Mesenchymal stem cell (in vitro differentiated cells and primary cell): ENCODE results near the gene DUSP1.
A peak's percentile ranks its signal among the peaks of the same experiment; 100 is the strongest.

Experiments
- DNase-seq: peaks from one replicate; pipeline ENCODE4 v3.0.0-alpha.2; 2013
- H2AFZ ChIP-seq: one replicate; pipeline ENCODE4 v1.6.1; 2013; ENCODE audit warnings: low read depth, mild to moderate bottlenecking, control low read depth, inconsistent platforms, low read length, moderate library complexity
- H2AK5ac ChIP-seq: 2 replicates; pipeline ENCODE4 v1.6.1; 2013; ENCODE audit warnings: low read length, moderate library complexity, mild to moderate bottlenecking, inconsistent platforms; ENCODE audit not compliant: severe bottlenecking
- H2BK120ac ChIP-seq: one replicate; pipeline ENCODE4 v1.6.1; 2013; ENCODE audit warnings: low read depth, mild to moderate bottlenecking, inconsistent platforms, low read length, moderate library complexity
- H2BK12ac ChIP-seq, 2 experiments: one replicate each; pipeline ENCODE4 v1.6.1; 2013; ENCODE audit warnings: inconsistent platforms in 2 of 2, low read length in 2 of 2, mild to moderate bottlenecking in 2 of 2, moderate library complexity in 2 of 2, control low read depth in 1 of 2
- H2BK15ac ChIP-seq: one replicate; pipeline ENCODE4 v1.6.1; 2013; ENCODE audit warnings: mild to moderate bottlenecking, low read depth, inconsistent platforms; ENCODE audit not compliant: poor library complexity, severe bottlenecking
- H2BK5ac ChIP-seq: 2 replicates; pipeline ENCODE4 v1.6.1; 2013; ENCODE audit warnings: low read depth, mild to moderate bottlenecking, low read length, control low read depth, inconsistent platforms; ENCODE audit not compliant: poor library complexity, severe bottlenecking
- H3K14ac ChIP-seq, 2 experiments: one replicate each; pipeline ENCODE4 v1.6.1; 2013; ENCODE audit warnings: inconsistent platforms in 2 of 2, low read length in 2 of 2, control low read depth in 1 of 2, mild to moderate bottlenecking in 1 of 2, moderate library complexity in 1 of 2
- H3K18ac ChIP-seq, 2 experiments: one replicate each; pipeline ENCODE4 v1.6.1; 2013; ENCODE audit warnings: inconsistent platforms in 2 of 2, low read length in 2 of 2, control low read depth in 1 of 2, low read depth in 1 of 2, mild to moderate bottlenecking in 1 of 2
- H3K23ac ChIP-seq, 2 experiments: one replicate each; pipeline ENCODE4 v1.6.1; 2013; ENCODE audit warnings: inconsistent platforms in 2 of 2, low read length in 2 of 2, mild to moderate bottlenecking in 2 of 2, moderate library complexity in 2 of 2, control low read depth in 1 of 2
- H3K27ac ChIP-seq: 2 replicates; pipeline ENCODE4 v1.5.1; 2013; ENCODE audit warnings: mild to moderate bottlenecking, moderate library complexity, low read length, control low read depth, inconsistent platforms; ENCODE audit not compliant: poor library complexity, severe bottlenecking
- H3K27me3 ChIP-seq, 2 experiments: 2 replicates each; pipeline versions ENCODE4 v1.6.1 to v1.7.0; 2013; ENCODE audit warnings: low read length in 2 of 2, mild to moderate bottlenecking in 2 of 2, moderate library complexity in 2 of 2, control low read depth in 1 of 2, inconsistent platforms in 1 of 2; ENCODE audit not compliant: control insufficient read depth in 1 of 2, insufficient read depth in 1 of 2
- H3K36me3 ChIP-seq, 2 experiments: 2 replicates each; pipeline versions ENCODE4 v1.6.1 to v1.7.0; 2013; ENCODE audit warnings: low read length in 2 of 2, control low read depth in 1 of 2, inconsistent platforms in 1 of 2, low read depth in 1 of 2, mild to moderate bottlenecking in 1 of 2; ENCODE audit not compliant: insufficient read depth in 2 of 2, control insufficient read depth in 1 of 2
- H3K4ac ChIP-seq, 2 experiments: one replicate each; pipeline ENCODE4 v1.6.1; 2013; ENCODE audit warnings: inconsistent platforms in 2 of 2, low read length in 2 of 2, mild to moderate bottlenecking in 2 of 2, moderate library complexity in 2 of 2, control low read depth in 1 of 2, low read depth in 1 of 2
- H3K4me1 ChIP-seq: 2 replicates; pipeline ENCODE4 v1.6.1; 2013; ENCODE audit warnings: low read depth, low read length, control low read depth; ENCODE audit not compliant: control insufficient read depth, insufficient read depth
- H3K4me2 ChIP-seq: 2 replicates; pipeline ENCODE4 v1.6.1; 2013; ENCODE audit warnings: low read length, mild to moderate bottlenecking, inconsistent platforms; ENCODE audit not compliant: poor library complexity, severe bottlenecking
- H3K4me3 ChIP-seq, 2 experiments: 2 replicates each; pipeline versions ENCODE4 v1.5.1 to v1.7.0; 2013; ENCODE audit warnings: low read length in 2 of 2, mild to moderate bottlenecking in 2 of 2, control low read depth in 1 of 2, low read depth in 1 of 2; ENCODE audit not compliant: insufficient read depth in 1 of 2
- H3K79me1 ChIP-seq: replicated peaks from 2 replicates; pipeline ENCODE4 v1.6.1; 2013; ENCODE audit warnings: mild to moderate bottlenecking, control low read depth, low read length, inconsistent platforms; ENCODE audit not compliant: poor library complexity, severe bottlenecking
- H3K9ac ChIP-seq: 2 replicates; pipeline ENCODE4 v1.7.0; 2013; ENCODE audit warnings: mild to moderate bottlenecking, low read length, moderate library complexity
- H3K9me3 ChIP-seq: 2 replicates; pipeline ENCODE4 v1.7.0; 2013; ENCODE audit warnings: mild to moderate bottlenecking, low read length; ENCODE audit not compliant: control insufficient read depth
- H4K8ac ChIP-seq: one replicate; pipeline ENCODE4 v1.6.1; 2013; ENCODE audit warnings: inconsistent platforms, mild to moderate bottlenecking, low read length, moderate library complexity
- H4K91ac ChIP-seq: one replicate; pipeline ENCODE4 v1.6.1; 2013; ENCODE audit warnings: mild to moderate bottlenecking, low read length, inconsistent platforms
- WGBS: methylation state at CpG from one replicate; pipeline ENCODE4 v1.1.7; 2013; ENCODE audit warnings: mixed read lengths; 5-methylcytosine and 5-hydroxymethylcytosine counted together

DUSP1 gene

GRCh38 chr5:172770374-172770674, 671 bp downstream of the DUSP1 start:
- H3K27ac ChIP-seq, result peak overlapping the region; percentile 92
- H3K36me3 ChIP-seq, result peaks cover 21 to 39% of the 10 kb centered on the region in 2 experiments
- peak overlapping the region; percentile 95 to 98 for H3K18ac ChIP-seq
- H4K8ac ChIP-seq, result no peak overlapping the region
- no peaks in the 10 kb centered on the region for H3K79me1 ChIP-seq
- H4K91ac ChIP-seq, result no peak overlapping the region
- H2BK5ac ChIP-seq, result peak overlapping the region; percentile 97
- H3K4me1 ChIP-seq, result peaks cover 27% of the 10 kb centered on the region
- H3K9me3 ChIP-seq, result no peaks in the 10 kb centered on the region
- H3K4ac ChIP-seq, result peak overlapping the region; percentile 76 to 96
- no peaks in the 10 kb centered on the region for H3K27me3 ChIP-seq
- peak overlapping the region in 1 of 2 experiments; percentile 4 for H2BK12ac ChIP-seq
- peak overlapping the region; percentile 98 for H3K9ac ChIP-seq
- H2AK5ac ChIP-seq, result no peak overlapping the region
- peak overlapping the region; percentile 99 for H2BK15ac ChIP-seq
- WGBS, result 0% methylated on average over 29 of the region's 29 CpGs
- H3K4me3 ChIP-seq, result peak overlapping the region; percentile 90 to 93
- peak overlapping the region; percentile 34 for H3K4me2 ChIP-seq
- no peak for DNase-seq
- no peak overlapping the region for H2BK120ac ChIP-seq
- peak overlapping the region in 1 of 2 experiments; percentile 4 for H3K23ac ChIP-seq
- peak overlapping the region in 1 of 2 experiments; percentile 100 for H3K14ac ChIP-seq
- H2AFZ ChIP-seq, result peak overlapping the region; percentile 83

- peak overlapping the region; percentile 97 for H2BK5ac ChIP-seq
- 23% methylated on average over 21 of the region's 21 CpGs for WGBS
Measured at GRCh38 chr5:172769616-172770373, 1.2 kb downstream of the DUSP1 start.

GRCh38 chr5:172769342-172769615, 1.7 kb downstream of the DUSP1 start:
- peak overlapping the region; percentile 98 for H3K9ac ChIP-seq
- H4K91ac ChIP-seq, result no peak overlapping the region
- no peak overlapping the region for H2AK5ac ChIP-seq
- H3K36me3 ChIP-seq, result peaks cover 21 to 39% of the 10 kb centered on the region in 2 experiments
- H3K79me1 ChIP-seq, result no peaks in the 10 kb centered on the region
- H3K27ac ChIP-seq, result peak overlapping the region; percentile 92
- peak overlapping the region in 1 of 2 experiments; percentile 98 for H3K18ac ChIP-seq
- H3K4me3 ChIP-seq, result peak overlapping the region; percentile 90 to 93
- H3K4me2 ChIP-seq, result peak overlapping the region; percentile 51
- DNase-seq, result no peak
- no peak overlapping the region for H4K8ac ChIP-seq
- H2BK120ac ChIP-seq, result no peak overlapping the region
- H3K9me3 ChIP-seq, result no peaks in the 10 kb centered on the region
- no peak overlapping the region for H3K4ac ChIP-seq
- no peaks in the 10 kb centered on the region for H3K27me3 ChIP-seq
- H3K4me1 ChIP-seq, result peaks cover 29% of the 10 kb centered on the region
- no peak overlapping the region for H2BK15ac ChIP-seq
- H3K14ac ChIP-seq, result peak overlapping the region in 1 of 2 experiments; percentile 50
- H2AFZ ChIP-seq, result no peak overlapping the region
- peak overlapping the region; percentile 11 for H2BK5ac ChIP-seq
- H2BK12ac ChIP-seq, result no peak overlapping the region
- WGBS, result 96% methylated on average over 2 of the region's 2 CpGs
- H3K23ac ChIP-seq, result peak overlapping the region in 1 of 2 experiments; percentile 27

More at GRCh38 chr5:172769616-172770373, 1.2 kb downstream of the DUSP1 start:
- no peak overlapping the region for H4K8ac ChIP-seq
- peaks cover 27% of the 10 kb centered on the region for H3K4me1 ChIP-seq
- H3K27me3 ChIP-seq, result no peaks in the 10 kb centered on the region
- no peak overlapping the region for H2BK120ac ChIP-seq
- peaks cover 21 to 39% of the 10 kb centered on the region in 2 experiments for H3K36me3 ChIP-seq
- H3K23ac ChIP-seq, result peak overlapping the region; percentile 20 to 97
- H2BK12ac ChIP-seq, result peak overlapping the region in 1 of 2 experiments; percentile 15
- H3K9me3 ChIP-seq, result no peaks in the 10 kb centered on the region
- H3K18ac ChIP-seq, result peak overlapping the region; percentile 95 to 98
- H3K9ac ChIP-seq, result peak overlapping the region; percentile 98
- peak overlapping the region; percentile 46 for H2BK15ac ChIP-seq
- H2AK5ac ChIP-seq, result no peak overlapping the region
- no peaks in the 10 kb centered on the region for H3K79me1 ChIP-seq
- peak overlapping the region in 1 of 2 experiments; percentile 92 for H3K14ac ChIP-seq
- peak; percentile 49 for DNase-seq
- H4K91ac ChIP-seq, result no peak overlapping the region
- H2AFZ ChIP-seq, result no peak overlapping the region
- H3K4me3 ChIP-seq, result peak overlapping the region; percentile 90 to 93
- H3K4me2 ChIP-seq, result peak overlapping the region; percentile 51
- peak overlapping the region in 1 of 2 experiments; percentile 76 for H3K4ac ChIP-seq
- peak overlapping the region; percentile 92 for H3K27ac ChIP-seq

GRCh38 chr5:172768573-172769341, 2.2 kb downstream of the DUSP1 start:
- Histone ChIP-seq H3K27me3 (no peaks in the 10 kb centered on the region), H3K9me3 (no peaks in the 10 kb centered on the region), H3K4me3 (peak overlapping the region; percentile 90 to 93), H4K8ac (no peak overlapping the region), H3K18ac (peak overlapping the region in 1 of 2 experiments; percentile 11), H3K23ac (peak overlapping the region in 1 of 2 experiments; percentile 27), H3K36me3 (peaks cover 21 to 39% of the 10 kb centered on the region in 2 experiments), H3K4me2 (peak overlapping the region; percentile 51), H2BK15ac (no peak overlapping the region), H3K4me1 (peaks cover 24% of the 10 kb centered on the region), H3K14ac (peak overlapping the region in 1 of 2 experiments; percentile 57), H3K79me1 (no peaks in the 10 kb centered on the region), H3K9ac (peak overlapping the region; percentile 98), H2AK5ac (no peak overlapping the region), H3K27ac (peak overlapping the region; percentile 92), H2BK5ac (no peak overlapping the region), H2BK120ac (no peak overlapping the region), H2BK12ac (peak overlapping the region in 1 of 2 experiments; percentile 15), H3K4ac (no peak overlapping the region), H2AFZ (no peak overlapping the region), H4K91ac (no peak overlapping the region)
- DNase-seq, result peak; percentile 73
- 68% methylated on average over 20 of the region's 20 CpGs for WGBS
